Sigmoid colon (tissue), 7 donors: ENCODE measurements around the gene KIF26B. TPM values are rescaled to one million over a fixed set of nuclear protein-coding genes. Genes with fewer than 3 reads are reported as not detected.

Source experiments
- DNase-seq: peaks from one replicate; pipeline ENCODE4 v3.0.0-alpha.2; 2019
- H3K27ac ChIP-seq, 4 donors: fragments of 200-600 bp; sonication (generic); one replicate each; pipeline ENCODE4 v1.5.1; 2016 to 2019; ENCODE audit warnings: mild to moderate bottlenecking in 1 of 4
- H3K27me3 ChIP-seq, 3 donors: fragments of 200-600 bp; sonication (generic); one replicate each; pipeline ENCODE4 v1.5.1; 2019; ENCODE audit warnings: mild to moderate bottlenecking in 1 of 3
- H3K36me3 ChIP-seq, 4 donors: fragments of 200-600 bp; sonication (generic); one replicate each; pipeline ENCODE4 v1.5.1; 2016 to 2019
- H3K4me1 ChIP-seq, 4 donors: fragments of 200-600 bp; sonication (generic); one replicate each; pipeline ENCODE4 v1.5.1; 2017 to 2019
- H3K4me3 ChIP-seq, 4 donors: fragments of 200-600 bp; sonication (generic); one replicate each; pipeline ENCODE4 v1.5.1; 2017 to 2019; ENCODE audit warnings: mild to moderate bottlenecking in 2 of 4, moderate library complexity in 1 of 4
- H3K9me3 ChIP-seq, 4 donors: fragments of 200-600 bp in 3 of 4; sonication (generic) in 3 of 4; one replicate each; pipeline versions ENCODE4 v1.5.1 to v1.6.1; 2013 to 2019
- CTCF ChIP-seq, 4 experiments: fragments of 450-650 bp in 3 of 4; fragments of 200-600 bp in 1 of 4; IDR thresholded peaks; one replicate each; pipeline ENCODE4 v1.5.1; 2016 to 2019; ENCODE audit warnings: antibody characterized with exemption in 4 of 4, mild to moderate bottlenecking in 3 of 4, moderate library complexity in 2 of 4
- EP300 ChIP-seq, 4 donors: sonication (generic); formaldehyde crosslinking; IDR thresholded peaks; one replicate each; pipeline ENCODE4 v1.6.1; 2017; ENCODE audit warnings: antibody characterized with exemption in 4 of 4
- POLR2A ChIP-seq, 2 donors: fragments of 450-650 bp; IDR thresholded peaks; one replicate each; pipeline ENCODE4 v1.6.1; 2016; ENCODE audit warnings: antibody characterized with exemption in 2 of 2, mild to moderate bottlenecking in 2 of 2, moderate library complexity in 2 of 2
- POLR2AphosphoS5 ChIP-seq, 4 donors: sonication (generic); formaldehyde crosslinking; IDR thresholded peaks; one replicate each; pipeline ENCODE4 v1.6.1; 2017; ENCODE audit warnings: antibody characterized with exemption in 4 of 4
- WGBS, 2 donors: extraction: QIAGEN DNeasy Blood & Tissue Kit; methylation state at CpG; one replicate each; pipeline ENCODE4 v1.1.7; 2013; 5-methylcytosine and 5-hydroxymethylcytosine counted together
- intact Hi-C: fragments of 100-400 bp; cut with DNase I; formaldehyde crosslinking; loops from one replicate; pipeline ENCODE4 v1.15.1; 2023
- polyA plus RNA-seq, 3 donors: library from polyadenylated mRNA; stranded (reverse); fragments of 200-250 nt; gene quantifications; one replicate each; pipeline ENCODE4 v1.2.3, GENCODE V29; 2013
- total RNA-seq, 4 donors: library from RNA; depleted of rRNA; stranded (reverse); fragments of >200 nt; gene quantifications; one replicate each; pipeline ENCODE4 v1.1.0, GENCODE V29; 2016
- donor health status: healthy with polysubstance abuse.
- donor health status: Bipolar disorder and iron deficiency.
- donor health status: healthy.

Gene KIF26B
- total and polyA plus RNA-seq, 7 donors, result under 0.01 to 5.5 (median 1.4) TPM; not detected in 1

- intact Hi-C loops, result no loop called here
- H3K36me3 ChIP-seq, result no peaks in the 10 kb centered on the region
- no peak overlapping the region for H3K27ac ChIP-seq
- H3K4me1 ChIP-seq, result no peaks in the 10 kb centered on the region
- H3K4me3 ChIP-seq, result no peak overlapping the region
- no peak for DNase-seq
- H3K27me3 ChIP-seq, result no peaks in the 10 kb centered on the region
- 68 to 70% methylated on average over 2 of the region's 2 CpGs for WGBS, 2 donors
- TF ChIP-seq EP300 (IDR thresholded peaks at IDR 0.05) (no peak), POLR2AphosphoS5 (IDR thresholded peaks at IDR 0.05) (no peak), CTCF (IDR thresholded peaks at IDR 0.05) (no peak), POLR2A (IDR thresholded peaks at IDR 0.05) (no peak)
- H3K9me3 ChIP-seq, result no peaks in the 10 kb centered on the region
These were observed 68.3 kb downstream of the KIF26B start for GRCh38 chr1:245222931-245223595.

- no peak overlapping the region for H3K4me3 ChIP-seq
- intact Hi-C loops, result no loop called here
- no peaks in the 10 kb centered on the region for H3K36me3 ChIP-seq
- H3K9me3 ChIP-seq, result no peaks in the 10 kb centered on the region
- no peaks in the 10 kb centered on the region for H3K4me1 ChIP-seq
- H3K27me3 ChIP-seq, result no peaks in the 10 kb centered on the region
- no peak overlapping the region for H3K27ac ChIP-seq
- 57 to 69% methylated on average over 16 of the region's 16 CpGs for WGBS, 2 donors
- no peak for DNase-seq
- TF ChIP-seq POLR2A (IDR thresholded peaks at IDR 0.05) (no peak), CTCF (IDR thresholded peaks at IDR 0.05) (no peak), EP300 (IDR thresholded peaks at IDR 0.05) (no peak), POLR2AphosphoS5 (IDR thresholded peaks at IDR 0.05) (no peak)
These were observed 70.8 kb downstream of the KIF26B start for GRCh38 chr1:245225322-245226202.

GRCh38 chr1:245226203-245226499 is 71.4 kb downstream of the KIF26B start:
- no peak for DNase-seq
- TF ChIP-seq EP300 (IDR thresholded peaks at IDR 0.05) (no peak), POLR2AphosphoS5 (IDR thresholded peaks at IDR 0.05) (no peak), POLR2A (IDR thresholded peaks at IDR 0.05) (no peak), CTCF (IDR thresholded peaks at IDR 0.05) (no peak)
- 80 to 84% methylated on average over 5 of the region's 5 CpGs for WGBS, 2 donors
- Histone ChIP-seq H3K4me1 (no peaks in the 10 kb centered on the region), H3K27me3 (no peaks in the 10 kb centered on the region), H3K36me3 (no peaks in the 10 kb centered on the region), H3K4me3 (no peak overlapping the region), H3K9me3 (no peaks in the 10 kb centered on the region), H3K27ac (no peak overlapping the region)
- intact Hi-C loops, result no loop called here

- intact Hi-C loops, result no loop called here
- Histone ChIP-seq H3K27me3 (no peaks in the 10 kb centered on the region), H3K4me1 (no peaks in the 10 kb centered on the region), H3K4me3 (no peak overlapping the region), H3K9me3 (no peaks in the 10 kb centered on the region), H3K36me3 (no peaks in the 10 kb centered on the region), H3K27ac (no peak overlapping the region)
- TF ChIP-seq EP300 (IDR thresholded peaks at IDR 0.05) (no peak), CTCF (IDR thresholded peaks at IDR 0.05) (no peak), POLR2AphosphoS5 (IDR thresholded peaks at IDR 0.05) (no peak), POLR2A (IDR thresholded peaks at IDR 0.05) (no peak)
- 90 to 95% methylated on average over 8 of the region's 8 CpGs for WGBS, 2 donors
- no peak for DNase-seq
These were observed 74.3 kb downstream of the KIF26B start for GRCh38 chr1:245229051-245229450.
